ENCODE results near the gene RASAL2. TPM values are rescaled to one million over a fixed set of nuclear protein-coding genes. Genes with fewer than 3 reads are reported as not detected.

RASAL2 gene
- total and polyA plus RNA-seq, 2 of the 4 experiments (the other 2 are of a cell fraction): 13.1 to 20.6 TPM

GRCh38 chr1:178405137-178405536 lies 311.2 kb downstream of the RASAL2 start:
- no peaks in the 10 kb centered on the region for H3K36me3 ChIP-seq (ENCODE audit: control insufficient read depth, insufficient read depth, low read length)
- ATAC-seq (ENCODE audit: low read depth): no peak
- no peak overlapping the region for H2AFZ ChIP-seq (replicated peaks; ENCODE audit: low read length, poor library complexity)
- no peaks in the 10 kb centered on the region for H3K4me1 ChIP-seq (ENCODE audit: control insufficient read depth, insufficient read depth, low read length)
- no peak overlapping the region for H4K8ac ChIP-seq (ENCODE audit: low read depth in 2 of 2, low read length in 2 of 2)
- no peak overlapping the region for H4K5ac ChIP-seq (ENCODE audit: low read depth, low read length)
- H3K14ac ChIP-seq (replicated peaks; ENCODE audit: low read depth, low read length): no peak overlapping the region
- POLR2A ChIA-PET (ENCODE audit: unreplicated experiment): no interaction called here
- H3K18ac ChIP-seq (ENCODE audit: low read depth, low read length): no peak overlapping the region
- H4K91ac ChIP-seq (ENCODE audit: insufficient read depth, low read depth, low read length): no peak overlapping the region
- H2BK120ac ChIP-seq (ENCODE audit: low read depth, low read length): no peak overlapping the region
- no peak overlapping the region for H2BK20ac ChIP-seq (ENCODE audit: low read depth, low read length)
- H3K4me3 ChIP-seq (ENCODE audit: insufficient read depth, low read depth, low read length): no peak overlapping the region
- H3K9me1 ChIP-seq (ENCODE audit: insufficient read depth, low read length): no peaks in the 10 kb centered on the region
- H3K9ac ChIP-seq (ENCODE audit: low read depth, low read length): no peak overlapping the region
- no peak overlapping the region for H3K27ac ChIP-seq (ENCODE audit: insufficient read depth, low read length)
- intact Hi-C loops (cut with micrococcal nuclease) (no loop called here), in situ Hi-C loops (cut with MboI; ENCODE audit: low sequenced_read_pairs) (no loop called here), dilution Hi-C loops (cut with HindIII; ENCODE audit: low sequenced_read_pairs, unreplicated experiment) (no loop called here)
- CTCF ChIA-PET: no interaction called here
- no peaks in the 10 kb centered on the region for H3K27me3 ChIP-seq (ENCODE audit: control insufficient read depth, insufficient read depth, low read length)
- no peak overlapping the region for H3K4me2 ChIP-seq (ENCODE audit: low read depth, low read length)
- H3K79me1 ChIP-seq (ENCODE audit: low read depth in 1 of 2, low read length in 2 of 2): peaks cover 7 to 11% of the 10 kb centered on the region in 2 experiments; a peak in 1 of 4 replicates
- no peak for DNase-seq
- H2AK5ac ChIP-seq (ENCODE audit: low read depth, low read length): no peak overlapping the region
- H3K9me3 ChIP-seq (ENCODE audit: control insufficient read depth, insufficient read depth, low read length): no peaks in the 10 kb centered on the region
- H2AK9ac ChIP-seq (replicated peaks; ENCODE audit: low read depth, low read length, poor library complexity): no peak overlapping the region
- TF ChIP-seq MAFK (IDR thresholded peaks at IDR 0.05; ENCODE audit: low read depth, low read length) (no peak), USF2 (IDR thresholded peaks at IDR 0.05; ENCODE audit: low read depth, low read length) (no peak), CTCF (conservative IDR thresholded peaks at IDR 0.05; ENCODE audit: low read depth, low read length) (no peak), POLR2A (IDR thresholded peaks at IDR 0.05; ENCODE audit: low read depth, low read length) (no peak), CEBPB (IDR thresholded peaks at IDR 0.05; ENCODE audit: low read depth, low read length) (no peak), CHD1 (IDR thresholded peaks at IDR 0.05; ENCODE audit: low read depth, low read length) (no peak), ELK1 (IDR thresholded peaks at IDR 0.05; ENCODE audit: borderline replicate concordance, low read depth, low read length) (no peak), RFX5 (IDR thresholded peaks at IDR 0.05; ENCODE audit: low read depth, low read length) (no peak)
- no peak overlapping the region for H3K4ac ChIP-seq (ENCODE audit: low read depth, low read length)
- H3K56ac ChIP-seq (ENCODE audit: extremely low read depth, insufficient read depth, low read length): no peak overlapping the region
- no peak overlapping the region for H3K23ac ChIP-seq (ENCODE audit: low read depth, low read length)
- H2BK5ac ChIP-seq (ENCODE audit: low read depth, low read length, poor library complexity, severe bottlenecking): no peak overlapping the region
- no peaks in the 10 kb centered on the region for H4K20me1 ChIP-seq (ENCODE audit: insufficient read depth, low read length)
- no CpG with 5 or more reads among the region's 1 CpG for WGBS, 2 experiments (ENCODE audit: extremely low coverage in 2 of 2, insufficient read length in 1 of 2)
- H2BK15ac ChIP-seq (ENCODE audit: low read depth, low read length): no peak overlapping the region
- no TSS peak for BruUV-seq (replicated peaks)
